Ovary (tissue), 10 donors: ENCODE measurements around the gene FRZB. TPM values are rescaled to one million over a fixed set of nuclear protein-coding genes. Genes with fewer than 3 reads are reported as not detected.

ENCODE experiments used
- DNase-seq, 5 donors: peaks; one replicate each; pipeline ENCODE4 v3.0.0-alpha.2; 2019 to 2020
- H3K27ac ChIP-seq, 2 donors: fragments of 200-600 bp; one replicate each; pipeline versions ENCODE4 v1.5.1 to v1.8.0; 2019 to 2022
- H3K27me3 ChIP-seq: fragments of 200-600 bp; one replicate; pipeline ENCODE4 v1.8.0; 2022
- H3K36me3 ChIP-seq: fragments of 200-600 bp; sonication (generic); one replicate; pipeline ENCODE4 v1.5.1; 2019
- H3K4me1 ChIP-seq: one replicate; pipeline ENCODE4 v1.8.1; 2013; ENCODE audit warnings: mild to moderate bottlenecking, moderate library complexity; ENCODE audit not compliant: insufficient read depth
- H3K4me3 ChIP-seq: fragments of 200-600 bp; sonication (generic); one replicate; pipeline ENCODE4 v1.5.1; 2017
- H3K9me3 ChIP-seq, 2 donors: fragments of 200-600 bp in 1 of 2; sonication (generic) in 1 of 2; one replicate each; pipeline versions ENCODE4 v1.5.1 to v1.8.1; 2013 to 2019; ENCODE audit warnings: mild to moderate bottlenecking in 1 of 2, moderate library complexity in 1 of 2
- EP300 ChIP-seq: sonication (generic); formaldehyde crosslinking; IDR thresholded peaks from one replicate; pipeline ENCODE4 v1.6.1; 2017; ENCODE audit warnings: antibody characterized with exemption
- POLR2A ChIP-seq: fragments of 450-650 bp; IDR thresholded peaks from one replicate; pipeline ENCODE4 v1.6.1; 2017; ENCODE audit warnings: antibody characterized with exemption, mild to moderate bottlenecking, moderate library complexity
- WGBS, 3 donors: extraction: QIAGEN DNeasy Blood & Tissue Kit in 1 of 3; methylation state at CpG; one replicate each; pipeline versions ENCODE4 v1.1.5 to v1.1.7; 2013 to 2017; 5-methylcytosine and 5-hydroxymethylcytosine counted together
- intact Hi-C, 4 donors: fragments of 100-400 bp; cut with DNase I; formaldehyde crosslinking; loops; one replicate each; pipeline versions ENCODE4 v1.11.0 to v1.15.1; 2022 to 2023
- long read RNA-seq, 3 donors: library from polyadenylated mRNA in 2 of 3; unstranded in 2 of 3; transcript quantifications; one replicate each; pipeline ENCODE4 v2.0.0 and lab custom pipeline, GENCODE V29; 2021 to 2026
- polyA plus RNA-seq, 2 donors: library from polyadenylated mRNA; stranded (reverse); fragments of 200-250 nt in 1 of 2; fragments of 350-450 nt in 1 of 2; fragmentation: Illumina TruSeq in 1 of 2; extraction: RNeasy Lipid Tissue Mini Kit (QIAGEN cat#74804) in 1 of 2; gene quantifications; one replicate each; pipeline ENCODE4 v1.2.3, GENCODE V29; 2013 to 2014
- total RNA-seq, 7 donors: library from RNA; depleted of rRNA in 2 of 7; stranded (reverse); fragments of >200 nt in 2 of 7; fragmentation: NEBNext Ultra II Directional in 3 of 7; extraction: Animal tissue kit (Norgen Biotek cat#: 25700) in 3 of 7; gene quantifications; one replicate each; pipeline versions ENCODE4 v1.1.0 to v1.2.4, GENCODE V29; 2016 to 2023
- TF ChIP-seq, protein P1 (sequence below), 3 donors: fragments of 450-650 bp in 2 of 3; fragments of 200-600 bp in 1 of 3; IDR thresholded peaks; one replicate each; pipeline versions ENCODE4 v1.5.1 to v1.8.0; 2016 to 2022; ENCODE audit warnings: antibody characterized with exemption in 3 of 3, mild to moderate bottlenecking in 1 of 3
- donor health status: DM: no; HTN: no; CAD: no; lungs with moderate emphysema.
- donor health status: DM: no; HTN: no; CAD: no.
- donor health status: Bipolar disorder and iron deficiency.
- donor health status: DM: yes; HTN: yes; CAD: no.
- donor health status: DM: no; HTN: no; CAD: no.
- donor health status: DM: yes; HTN: yes; CAD: no.

The FRZB gene, protein sequence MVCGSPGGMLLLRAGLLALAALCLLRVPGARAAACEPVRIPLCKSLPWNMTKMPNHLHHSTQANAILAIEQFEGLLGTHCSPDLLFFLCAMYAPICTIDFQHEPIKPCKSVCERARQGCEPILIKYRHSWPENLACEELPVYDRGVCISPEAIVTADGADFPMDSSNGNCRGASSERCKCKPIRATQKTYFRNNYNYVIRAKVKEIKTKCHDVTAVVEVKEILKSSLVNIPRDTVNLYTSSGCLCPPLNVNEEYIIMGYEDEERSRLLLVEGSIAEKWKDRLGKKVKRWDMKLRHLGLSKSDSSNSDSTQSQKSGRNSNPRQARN
- total RNA-seq: 1 to 10 TPM; 2.8 to 6.3 (median 3.8) TPM
- polyA plus RNA-seq: 10 to 100 TPM; 12.6 to 22.8 TPM
- long read RNA-seq, donor 1, transcript FRZB-201 (6 exons, 3,162 nt): major isoform, 61 of 62 reads
- long read RNA-seq, donor 1, partial matches to known transcripts: 0 of 62 reads
- long read RNA-seq, donor 1, other reads (novel, unspliced or antisense): 1 of 62 reads
- long read RNA-seq, donor 2, transcript FRZB-201 (6 exons, 3,162 nt): major isoform, 10 of 10 reads
- long read RNA-seq, donor 2, partial matches to known transcripts: 0 of 10 reads
- long read RNA-seq, donor 2, other reads (novel, unspliced or antisense): 0 of 10 reads
- long read RNA-seq, donor 3, transcript FRZB-201 (6 exons, 3,162 nt): major isoform, 19 of 19 reads
- long read RNA-seq, donor 3, partial matches to known transcripts: 0 of 19 reads
- long read RNA-seq, donor 3, other reads (novel, unspliced or antisense): 0 of 19 reads

DNA sequence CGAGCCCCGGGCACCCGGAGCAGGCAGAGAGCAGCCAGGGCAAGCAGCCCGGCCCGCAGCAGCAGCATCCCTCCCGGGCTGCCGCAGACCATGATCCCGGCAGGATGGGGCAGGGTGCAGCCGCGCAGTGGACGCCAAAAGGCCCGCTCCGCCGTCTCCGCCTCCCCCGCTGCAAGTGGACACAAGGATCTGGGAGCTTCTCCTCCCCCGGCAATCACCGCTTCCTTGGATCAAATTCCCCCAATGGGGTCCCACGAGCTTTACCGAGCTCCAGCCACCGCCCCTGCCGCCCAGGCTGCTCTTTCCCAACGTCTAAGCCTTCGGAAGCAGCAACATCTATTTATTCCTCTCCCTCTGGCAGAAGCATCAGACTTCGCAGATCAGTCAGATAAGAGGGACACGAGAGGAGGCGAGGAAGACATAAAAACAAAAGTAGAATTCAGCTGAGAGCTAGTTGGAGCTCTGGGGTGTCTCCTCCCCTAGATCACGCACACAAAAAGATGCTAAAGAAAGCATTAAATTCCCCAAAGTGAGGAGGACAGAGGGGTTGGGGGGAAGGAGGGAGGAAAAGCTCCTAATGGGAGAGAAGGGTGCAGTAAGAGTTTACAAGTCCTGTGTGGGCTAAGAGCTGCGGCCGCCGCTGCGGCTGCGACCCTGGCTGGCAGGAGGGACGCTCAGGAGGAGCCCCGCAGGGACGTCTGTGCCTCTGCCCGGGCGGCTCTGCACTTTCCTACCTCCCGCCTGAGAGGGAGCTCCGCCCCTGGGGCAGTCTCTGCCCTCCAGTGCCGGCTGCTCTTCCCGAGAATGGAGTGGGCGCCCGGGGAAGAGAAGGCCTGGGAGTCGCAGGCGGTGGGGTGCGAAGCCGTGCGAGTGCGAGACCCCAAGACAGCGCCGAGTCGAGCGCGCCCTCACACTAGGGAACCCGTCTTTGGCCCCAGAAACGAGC, at the start of gene FRZB:
Gene FRZB, minus strand, starts transcription at position 177 of the 946 bp plus-strand sequence. Its CDS starts 85 bp downstream, at position 92.
- DNase-seq: peak; percentile 73 to 84 (median 80)
- TF ChIP-seq POLR2A: no peak
- no peak for TF ChIP-seq EP300
- TF ChIP-seq, protein P1, sequence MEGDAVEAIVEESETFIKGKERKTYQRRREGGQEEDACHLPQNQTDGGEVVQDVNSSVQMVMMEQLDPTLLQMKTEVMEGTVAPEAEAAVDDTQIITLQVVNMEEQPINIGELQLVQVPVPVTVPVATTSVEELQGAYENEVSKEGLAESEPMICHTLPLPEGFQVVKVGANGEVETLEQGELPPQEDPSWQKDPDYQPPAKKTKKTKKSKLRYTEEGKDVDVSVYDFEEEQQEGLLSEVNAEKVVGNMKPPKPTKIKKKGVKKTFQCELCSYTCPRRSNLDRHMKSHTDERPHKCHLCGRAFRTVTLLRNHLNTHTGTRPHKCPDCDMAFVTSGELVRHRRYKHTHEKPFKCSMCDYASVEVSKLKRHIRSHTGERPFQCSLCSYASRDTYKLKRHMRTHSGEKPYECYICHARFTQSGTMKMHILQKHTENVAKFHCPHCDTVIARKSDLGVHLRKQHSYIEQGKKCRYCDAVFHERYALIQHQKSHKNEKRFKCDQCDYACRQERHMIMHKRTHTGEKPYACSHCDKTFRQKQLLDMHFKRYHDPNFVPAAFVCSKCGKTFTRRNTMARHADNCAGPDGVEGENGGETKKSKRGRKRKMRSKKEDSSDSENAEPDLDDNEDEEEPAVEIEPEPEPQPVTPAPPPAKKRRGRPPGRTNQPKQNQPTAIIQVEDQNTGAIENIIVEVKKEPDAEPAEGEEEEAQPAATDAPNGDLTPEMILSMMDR (IDR thresholded peaks at IDR 0.05): no peak
- Histone ChIP-seq H3K27me3 (no peaks in the 10 kb centered on the region), H3K4me1 (peaks cover 5% of the 10 kb centered on the region), H3K9me3 (no peaks in the 10 kb centered on the region), H3K36me3 (no peaks in the 10 kb centered on the region), H3K27ac (peak within 1 kb of the TSS in 1 of 2 donors; percentile 54), H3K4me3 (peak within 1 kb of the TSS; percentile 50)
- intact Hi-C loops: no loop called here
- 1 to 2% (median 1%) methylated on average over 55 to 57 of the region's 57 CpGs for WGBS, 3 donors

DNA sequence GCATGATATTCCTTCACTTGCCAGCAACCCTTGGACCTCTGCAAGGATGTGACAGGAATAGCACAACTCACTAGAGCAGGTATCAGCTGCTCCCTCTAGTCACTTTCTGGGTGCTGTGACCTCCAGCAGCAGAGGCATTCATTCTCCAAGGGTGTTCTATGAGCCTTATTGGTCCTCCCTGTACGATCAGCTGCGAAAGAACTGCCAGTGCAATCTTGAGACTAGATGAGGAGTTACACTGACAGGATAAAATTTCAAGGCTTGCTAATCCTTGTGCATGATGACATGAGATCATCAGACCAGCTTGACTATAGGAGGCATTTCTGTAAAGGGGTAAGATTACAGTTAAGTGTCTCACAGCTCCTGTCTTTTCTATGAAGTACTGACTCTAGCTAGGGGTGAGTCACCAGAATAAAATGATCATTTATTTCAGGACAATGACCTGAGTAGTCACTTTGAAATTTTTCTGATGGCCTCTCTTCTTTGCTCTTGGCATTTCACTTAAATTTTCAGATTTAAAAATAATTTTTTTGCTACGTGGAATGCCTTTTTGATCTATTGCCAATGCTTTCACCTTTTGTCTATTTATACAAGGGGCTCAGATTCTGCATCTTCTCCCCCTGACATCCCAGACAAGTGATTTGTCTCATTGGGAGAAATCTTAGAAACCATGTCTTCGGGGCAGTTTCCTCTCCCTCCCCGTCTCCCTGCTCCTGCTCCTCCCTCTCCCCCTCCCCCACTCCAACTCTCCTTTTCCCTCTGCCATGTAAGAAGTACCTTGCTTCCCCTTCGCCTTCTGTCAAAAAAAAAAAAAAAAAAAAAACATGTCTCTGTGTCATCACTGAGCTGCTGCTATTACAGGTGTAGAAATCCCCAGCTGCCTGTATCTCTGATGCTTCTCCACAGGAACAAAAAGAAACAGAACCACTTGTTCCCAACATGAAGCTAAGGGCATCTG, 49.2 kb upstream of the FRZB start:
- DNase-seq: no peak
- TF ChIP-seq POLR2A (no peak), EP300 (no peak)
- TF ChIP-seq, protein P1 (IDR thresholded peaks at IDR 0.05): no peak
- Histone ChIP-seq H3K4me3 (no peak overlapping the region), H3K4me1 (no peaks in the 10 kb centered on the region), H3K9me3 (no peaks in the 10 kb centered on the region), H3K27me3 (no peaks in the 10 kb centered on the region), H3K27ac (no peak overlapping the region), H3K36me3 (no peaks in the 10 kb centered on the region)
- intact Hi-C loops: no loop called here
- 76 to 78% (median 77%) methylated on average over 6 of the region's 6 CpGs for WGBS, 3 donors

DNA sequence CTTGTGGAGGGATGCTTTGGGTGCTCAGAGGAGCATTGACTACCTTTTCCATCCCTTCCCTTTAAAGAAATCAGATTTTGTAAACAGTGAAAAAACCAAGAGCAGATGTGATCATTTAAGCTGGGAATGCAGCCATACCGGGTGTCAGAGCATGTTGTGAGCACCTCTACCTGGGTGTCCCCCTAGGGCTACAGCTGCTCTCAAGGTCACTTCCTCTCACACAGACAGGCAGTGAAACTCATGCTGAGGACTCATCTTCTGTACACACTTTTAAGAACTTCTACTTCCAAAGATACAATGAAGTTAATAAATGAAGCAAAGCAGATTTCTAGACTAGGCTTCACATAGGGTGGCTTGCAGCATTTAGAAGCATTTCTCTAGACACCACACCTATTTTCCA, 48.4 kb upstream of the FRZB start:
- Histone ChIP-seq H3K4me3 (no peak overlapping the region), H3K36me3 (no peaks in the 10 kb centered on the region), H3K4me1 (no peaks in the 10 kb centered on the region), H3K27me3 (no peaks in the 10 kb centered on the region), H3K27ac (no peak overlapping the region), H3K9me3 (no peaks in the 10 kb centered on the region)
- WGBS, 3 donors: 40 to 69% (median 52%) methylated on average over 1 of the region's 1 CpG
- intact Hi-C loops: no loop called here
- TF ChIP-seq POLR2A (no peak), EP300 (no peak)
- TF ChIP-seq, protein P1 (IDR thresholded peaks at IDR 0.05): no peak
- DNase-seq: no peak
